Measurements from ENCODE around the gene NT5C2. TPM values are rescaled to one million over a fixed set of nuclear protein-coding genes. Genes with fewer than 3 reads are reported as not detected.

NT5C2 gene
- total and polyA plus RNA-seq, 2 donors (not counting 1 experiment from before 2014, with no cell fraction given): 38.6 to 80.8 TPM

GRCh38 chr10:103072891-103073290 lies 120.2 kb downstream of the NT5C2 start:
- peaks cover 26% of the 10 kb centered on the region in 2 donors for H3K4me1 ChIP-seq (ENCODE audit: control insufficient read depth in 2 of 2, insufficient read depth in 2 of 2, low read length in 2 of 2)
- no peaks in the 10 kb centered on the region for H3K27me3 ChIP-seq (replicated peaks in 1 of 4; ENCODE audit: control extremely low read depth in 1 of 4, control insufficient read depth in 3 of 4, insufficient read depth in 4 of 4, low read length in 3 of 4)
- whole genome bisulfite sequencing (ENCODE audit: insufficient coverage): 100% methylated on average over 2 of the region's 8 CpGs
- H3K4me3 ChIP-seq (ENCODE audit: control extremely low read depth in 1 of 5, extremely low read depth in 1 of 5, insufficient read depth in 1 of 5, low read depth in 2 of 5, low read length in 4 of 5): no peak overlapping the region
- no peak overlapping the region for H3K4me2 ChIP-seq (replicated peaks; ENCODE audit: low read depth, low read length, poor library complexity, severe bottlenecking)
- H2AFZ ChIP-seq (ENCODE audit: insufficient read depth, low read depth, low read length, poor library complexity, severe bottlenecking): no peak overlapping the region
- Mint-ChIP-seq H3K4me1 (peaks cover 30% of the 10 kb centered on the region), H3K27ac (no peak overlapping the region), H3K9me3 (ENCODE audit: insufficient read depth) (no peaks in the 10 kb centered on the region), H3K27me3 (no peaks in the 10 kb centered on the region), H3K4me3 (no peak overlapping the region)
- CTCF ChIA-PET: interaction anchor here (1.0 kb wide), 1 partner anchor 9 kb away, joined by 3 read pairs; no protein-coding TSS in a partner anchor
- H3K9me3 ChIP-seq (ENCODE audit: control extremely low read depth in 1 of 3, control insufficient read depth in 2 of 3, insufficient read depth in 1 of 3, low read length in 2 of 3): no peaks in the 10 kb centered on the region
- ATAC-seq (ENCODE audit: low read depth): no peak
- intact Hi-C loops (cut with micrococcal nuclease): no loop called here
- H4K20me1 ChIP-seq (ENCODE audit: control insufficient read depth, insufficient read depth, low read length, poor library complexity, severe bottlenecking): no peaks in the 10 kb centered on the region
- peaks cover 0 to 11% of the 10 kb centered on the region in 2 experiments for H3K36me3 ChIP-seq (replicated peaks in 1 of 2; ENCODE audit: control extremely low read depth in 1 of 2, control insufficient read depth in 1 of 2, extremely low read depth in 1 of 2, insufficient read depth in 2 of 2, low read length in 1 of 2)
- POLR2A ChIA-PET: no interaction called here
- TF ChIP-seq, protein P1, sequence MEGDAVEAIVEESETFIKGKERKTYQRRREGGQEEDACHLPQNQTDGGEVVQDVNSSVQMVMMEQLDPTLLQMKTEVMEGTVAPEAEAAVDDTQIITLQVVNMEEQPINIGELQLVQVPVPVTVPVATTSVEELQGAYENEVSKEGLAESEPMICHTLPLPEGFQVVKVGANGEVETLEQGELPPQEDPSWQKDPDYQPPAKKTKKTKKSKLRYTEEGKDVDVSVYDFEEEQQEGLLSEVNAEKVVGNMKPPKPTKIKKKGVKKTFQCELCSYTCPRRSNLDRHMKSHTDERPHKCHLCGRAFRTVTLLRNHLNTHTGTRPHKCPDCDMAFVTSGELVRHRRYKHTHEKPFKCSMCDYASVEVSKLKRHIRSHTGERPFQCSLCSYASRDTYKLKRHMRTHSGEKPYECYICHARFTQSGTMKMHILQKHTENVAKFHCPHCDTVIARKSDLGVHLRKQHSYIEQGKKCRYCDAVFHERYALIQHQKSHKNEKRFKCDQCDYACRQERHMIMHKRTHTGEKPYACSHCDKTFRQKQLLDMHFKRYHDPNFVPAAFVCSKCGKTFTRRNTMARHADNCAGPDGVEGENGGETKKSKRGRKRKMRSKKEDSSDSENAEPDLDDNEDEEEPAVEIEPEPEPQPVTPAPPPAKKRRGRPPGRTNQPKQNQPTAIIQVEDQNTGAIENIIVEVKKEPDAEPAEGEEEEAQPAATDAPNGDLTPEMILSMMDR (IDR thresholded peaks at IDR 0.05): no peak
- no peak for TF ChIP-seq EZH2 (IDR thresholded peaks at IDR 0.05; ENCODE audit: borderline replicate concordance, insufficient read depth, low read depth, low read length, poor library complexity, severe bottlenecking)
- H3K79me2 ChIP-seq (ENCODE audit: control insufficient read depth, insufficient read depth, low read length): no peaks in the 10 kb centered on the region
- no peak for DNase-seq
- H3K27ac ChIP-seq (ENCODE audit: low read length in 2 of 2): no peak overlapping the region
- H3K9ac ChIP-seq (ENCODE audit: low read length): no peak overlapping the region

DNA sequence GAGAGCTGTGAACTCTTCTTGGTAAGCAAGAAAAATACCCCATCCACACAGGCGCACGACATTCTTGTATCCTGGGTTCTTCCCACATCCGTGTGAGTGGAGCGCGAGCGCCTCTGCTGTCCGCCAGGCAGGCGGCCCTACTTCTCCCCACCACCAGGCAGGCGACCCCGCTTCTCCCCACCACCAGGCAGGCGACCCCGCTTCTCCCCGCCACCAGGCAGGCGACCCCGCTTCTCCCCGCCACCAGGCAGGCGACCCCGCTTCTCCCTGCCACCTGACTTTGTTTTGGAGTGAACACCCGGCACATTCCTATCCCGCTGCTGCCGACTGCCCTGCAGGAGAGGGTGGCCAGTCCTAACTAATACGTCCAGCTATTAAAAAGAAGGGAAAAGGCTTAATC lies 120.8 kb downstream of the NT5C2 start:
- Histone ChIP-seq H3K36me3 (replicated peaks in 1 of 2; ENCODE audit: control extremely low read depth in 1 of 2, control insufficient read depth in 1 of 2, extremely low read depth in 1 of 2, insufficient read depth in 2 of 2, low read length in 1 of 2) (peaks cover 0 to 4% of the 10 kb centered on the region in 2 experiments), H3K4me1 (ENCODE audit: control insufficient read depth in 2 of 2, insufficient read depth in 2 of 2, low read length in 2 of 2) (peaks cover 26% of the 10 kb centered on the region in 2 donors), H3K27ac (ENCODE audit: low read length in 2 of 2) (no peak overlapping the region), H3K4me2 (replicated peaks; ENCODE audit: low read depth, low read length, poor library complexity, severe bottlenecking) (no peak overlapping the region), H4K20me1 (ENCODE audit: control insufficient read depth, insufficient read depth, low read length, poor library complexity, severe bottlenecking) (no peaks in the 10 kb centered on the region), H3K4me3 (ENCODE audit: control extremely low read depth in 1 of 5, extremely low read depth in 1 of 5, insufficient read depth in 1 of 5, low read depth in 2 of 5, low read length in 4 of 5) (no peak overlapping the region), H3K9me3 (ENCODE audit: control extremely low read depth in 1 of 3, control insufficient read depth in 2 of 3, insufficient read depth in 1 of 3, low read length in 2 of 3) (no peaks in the 10 kb centered on the region), H3K9ac (ENCODE audit: low read length) (no peak overlapping the region), H3K79me2 (ENCODE audit: control insufficient read depth, insufficient read depth, low read length) (no peaks in the 10 kb centered on the region), H2AFZ (ENCODE audit: insufficient read depth, low read depth, low read length, poor library complexity, severe bottlenecking) (no peak overlapping the region), H3K27me3 (replicated peaks in 1 of 4; ENCODE audit: control extremely low read depth in 1 of 4, control insufficient read depth in 3 of 4, insufficient read depth in 4 of 4, low read length in 3 of 4) (no peaks in the 10 kb centered on the region)
- TF ChIP-seq EZH2 (IDR thresholded peaks at IDR 0.05; ENCODE audit: borderline replicate concordance, insufficient read depth, low read depth, low read length, poor library complexity, severe bottlenecking): no peak
- TF ChIP-seq, protein P1 (IDR thresholded peaks at IDR 0.05): no peak
- no peak for ATAC-seq (ENCODE audit: low read depth)
- H3K9me3 Mint-ChIP-seq (ENCODE audit: insufficient read depth): no peaks in the 10 kb centered on the region
- H3K4me3 Mint-ChIP-seq: no peak overlapping the region
- CTCF ChIA-PET: interaction anchor here (1.0 to 4.7 kb wide), 3 partner anchors 8 to 236 kb away, joined by 3 to 24 read pairs (median 23); partner anchors contain the start of gene CYP17A1
- peaks cover 33% of the 10 kb centered on the region for H3K4me1 Mint-ChIP-seq
- DNase-seq: no peak
- intact Hi-C loops (cut with micrococcal nuclease): no loop called here
- no peaks in the 10 kb centered on the region for H3K27me3 Mint-ChIP-seq
- WGBS (ENCODE audit: insufficient coverage): 96% methylated on average over 15 of the region's 22 CpGs
- H3K27ac Mint-ChIP-seq: no peak overlapping the region
- POLR2A ChIA-PET: no interaction called here

Data from B cell (primary cell).